ENCODE results near the gene PSMB5. TPM values are rescaled to one million over a fixed set of nuclear protein-coding genes. Genes with fewer than 3 reads are reported as not detected.

Gene PSMB5
- total RNA-seq, 2 experiments from 2014 or later, result 104 to 129 TPM

- Mint-ChIP-seq H3K4me1 (no peaks in the 10 kb centered on the region), H3K27ac (no peak within 1 kb of the TSS), H3K9me3 (ENCODE audit: low read depth) (no peaks in the 10 kb centered on the region), H3K4me3 (no peak within 1 kb of the TSS), H3K27me3 (no peaks in the 10 kb centered on the region), H3K36me3 (ENCODE audit: low read depth) (no peaks in the 10 kb centered on the region)
- ATAC-seq, result no peak
- intact Hi-C loops (cut with DNase I, micrococcal nuclease), result no loop called here
- POLR2A ChIA-PET, result interaction anchor here (0.5 to 0.6 kb wide), 2 partner anchors 18 to 23 kb away, joined by 6 to 7 read pairs; no protein-coding TSS in a partner anchor
- DNase-seq, result no peak
- CTCF ChIA-PET, result interaction anchor here (1.0 to 2.8 kb wide), 6 partner anchors 15 to 55 kb away, joined by 3 to 9 read pairs (median 4); partner anchors contain the start of gene CDH24
Measured at GRCh38 chr14:23042162-23042965, 7.7 kb upstream of the PSMB5 start, which contains the start of gene PSMB11. Gene PSMB11, plus strand, starts transcription at chr14:23042212. Its CDS starts 14 bp downstream, at chr14:23042226.

GRCh38 chr14:23041729-23042128 lies 7.0 kb upstream of the PSMB5 start:
- H3K4me3 Mint-ChIP-seq, result no peak overlapping the region
- H3K27ac Mint-ChIP-seq, result no peak overlapping the region
- POLR2A ChIA-PET, result interaction anchor here (0.5 kb wide), 1 partner anchor 18 kb away, joined by 6 read pairs; no protein-coding TSS in a partner anchor
- no peaks in the 10 kb centered on the region for H3K36me3 Mint-ChIP-seq (ENCODE audit: low read depth)
- intact Hi-C loops (cut with DNase I, micrococcal nuclease), result no loop called here
- H3K9me3 Mint-ChIP-seq (ENCODE audit: low read depth), result no peaks in the 10 kb centered on the region
- no peak for ATAC-seq
- no peak for DNase-seq
- no peaks in the 10 kb centered on the region for H3K4me1 Mint-ChIP-seq
- H3K27me3 Mint-ChIP-seq, result no peaks in the 10 kb centered on the region
- CTCF ChIA-PET, result interaction anchor here (1.0 to 2.8 kb wide), 7 partner anchors 16 to 59 kb away, joined by 3 to 9 read pairs (median 4); partner anchors contain the start of gene CDH24

GRCh38 chr14:23040100-23040499 lies 5.4 kb upstream of the PSMB5 start:
- peaks cover 9% of the 10 kb centered on the region for H3K4me1 Mint-ChIP-seq
- no peaks in the 10 kb centered on the region for H3K27me3 Mint-ChIP-seq
- POLR2A ChIA-PET, result interaction anchor here (0.6 to 1.0 kb wide), 2 partner anchors 33 to 1586 kb away, joined by 3 to 4 read pairs; no protein-coding TSS in a partner anchor

GRCh38 chr14:23035303-23036144 lies 824 bp upstream of the PSMB5 start:
- intact Hi-C loops (cut with DNase I, micrococcal nuclease), result loop anchor here in 1 of 2 experiments (1.0 to 10.0 kb wide), 10 partner anchors 21 to 1109 kb away; partner anchors contain the start of genes AJUBA, DAD1, EMC9 and HAUS4
- ATAC-seq, result no peak

More at GRCh38 chr14:23040100-23040499, 5.4 kb upstream of the PSMB5 start:
- DNase-seq (no peak), ATAC-seq (no peak)
- no peak overlapping the region for H3K4me3 Mint-ChIP-seq
- no peak overlapping the region for H3K27ac Mint-ChIP-seq
- intact Hi-C loops (cut with DNase I, micrococcal nuclease), result no loop called here
- H3K9me3 Mint-ChIP-seq (ENCODE audit: low read depth), result peaks cover 2% of the 10 kb centered on the region
- H3K36me3 Mint-ChIP-seq (ENCODE audit: low read depth), result no peaks in the 10 kb centered on the region
- CTCF ChIA-PET, result interaction anchor here (0.6 to 3.1 kb wide), 10 partner anchors 14 to 80 kb away, joined by 3 to 18 read pairs (median 4); no protein-coding TSS in a partner anchor

GRCh38 chr14:23033801-23034497 lies 751 bp downstream of the PSMB5 start:
- H3K4me1 Mint-ChIP-seq, result peaks cover 42% of the 10 kb centered on the region
- ChIA-PET CTCF (interaction anchor here (0.7 to 4.3 kb wide), 14 partner anchors 11 to 136 kb away, joined by 3 to 20 read pairs (median 5); partner anchors contain the start of genes CDH24 and PRMT5), POLR2A (interaction anchor here (0.7 to 1.6 kb wide), 3 partner anchors 26 to 87 kb away, joined by 3 to 14 read pairs (median 4); partner anchors contain the start of genes ACIN1 and C14orf119)
- intact Hi-C loops (cut with DNase I, micrococcal nuclease), result loop anchor here (1.0 to 10.0 kb wide), 5 partner anchors 27 to 1111 kb away; partner anchors contain the start of genes ACIN1 (in 2 of the 2), C14orf119 (in 2 of the 2), DAD1 (in 1 of the 2) and EMC9 (in 1 of the 2)
- H3K27ac Mint-ChIP-seq, result peak overlapping the region; percentile 97
- peaks cover 2% of the 10 kb centered on the region for H3K9me3 Mint-ChIP-seq (ENCODE audit: low read depth)
- H3K36me3 Mint-ChIP-seq (ENCODE audit: low read depth), result peaks cover 43% of the 10 kb centered on the region
- no peaks in the 10 kb centered on the region for H3K27me3 Mint-ChIP-seq
- DNase-seq (no peak), ATAC-seq (no peak)
- H3K4me3 Mint-ChIP-seq, result peak overlapping the region; percentile 97

More at GRCh38 chr14:23035303-23036144, 824 bp upstream of the PSMB5 start:
- POLR2A ChIA-PET, result interaction anchor here (1.0 to 1.6 kb wide), 2 partner anchors 28 to 60 kb away, joined by 3 to 14 read pairs; partner anchors contain the start of genes ACIN1 and C14orf119
- Mint-ChIP-seq H3K27me3 (no peaks in the 10 kb centered on the region), H3K36me3 (ENCODE audit: low read depth) (peaks cover 35% of the 10 kb centered on the region), H3K9me3 (ENCODE audit: low read depth) (peaks cover 2% of the 10 kb centered on the region), H3K4me3 (peak overlapping the region; percentile 97), H3K4me1 (peaks cover 36% of the 10 kb centered on the region), H3K27ac (peak overlapping the region; percentile 97)
- CTCF ChIA-PET, result interaction anchor here (0.6 to 1.4 kb wide), 5 partner anchors 22 to 480 kb away, joined by 3 to 4 read pairs (median 3); no protein-coding TSS in a partner anchor
- DNase-seq, result no peak

GRCh38 chr14:23033251-23033727 lies 1.4 kb downstream of the PSMB5 start:
- peak overlapping the region; percentile 97 for H3K27ac Mint-ChIP-seq
- H3K4me3 Mint-ChIP-seq, result peak overlapping the region; percentile 97
- H3K27me3 Mint-ChIP-seq, result no peaks in the 10 kb centered on the region
- peaks cover 47% of the 10 kb centered on the region for H3K4me1 Mint-ChIP-seq
- intact Hi-C loops (cut with DNase I, micrococcal nuclease), result loop anchor here in 1 of 2 experiments (10.0 kb wide), 2 partner anchors 448 to 1112 kb away; partner anchors contain the start of genes DAD1, EMC9, PSME2 and RNF31
- DNase-seq, result peak; percentile 17
- ATAC-seq, result no peak
- ChIA-PET POLR2A (no interaction called here), CTCF (interaction anchor here (0.7 to 4.3 kb wide), 12 partner anchors 16 to 115 kb away, joined by 3 to 20 read pairs (median 5); partner anchors contain the start of genes CDH24, PRMT5 and RBM23)
- H3K9me3 Mint-ChIP-seq (ENCODE audit: low read depth), result peaks cover 2% of the 10 kb centered on the region
- H3K36me3 Mint-ChIP-seq (ENCODE audit: low read depth), result peaks cover 48% of the 10 kb centered on the region

GRCh38 chr14:23030936-23031335 lies 3.8 kb downstream of the PSMB5 start:
- H3K27ac Mint-ChIP-seq, result peak overlapping the region; percentile 19
- ATAC-seq, result no peak
- CTCF ChIA-PET, result interaction anchor here (0.6 to 4.3 kb wide), 8 partner anchors 9 to 80 kb away, joined by 3 to 20 read pairs (median 4); no protein-coding TSS in a partner anchor

GRCh38 chr14:23028799-23029198 lies 5.9 kb downstream of the PSMB5 start:
- peaks cover 73% of the 10 kb centered on the region for H3K36me3 Mint-ChIP-seq (ENCODE audit: low read depth)
- CTCF ChIA-PET, result interaction anchor here (0.7 to 2.7 kb wide), 10 partner anchors 10 to 70 kb away, joined by 3 to 16 read pairs (median 3); partner anchors contain the start of gene C14orf119
- intact Hi-C loops (cut with DNase I, micrococcal nuclease), result no loop called here
- peak overlapping the region; percentile 85 for H3K27ac Mint-ChIP-seq
- peaks cover 61% of the 10 kb centered on the region for H3K4me1 Mint-ChIP-seq
- POLR2A ChIA-PET, result interaction anchor here (2.4 kb wide), 1 partner anchor 22 kb away, joined by 8 read pairs; no protein-coding TSS in a partner anchor
- H3K4me3 Mint-ChIP-seq, result peak overlapping the region; percentile 32
- H3K27me3 Mint-ChIP-seq, result no peaks in the 10 kb centered on the region
- peak; percentile 60 for ATAC-seq
- H3K9me3 Mint-ChIP-seq (ENCODE audit: low read depth), result no peaks in the 10 kb centered on the region
- DNase-seq, result peak; percentile 65

More at GRCh38 chr14:23030936-23031335, 3.8 kb downstream of the PSMB5 start:
- intact Hi-C loops (cut with DNase I, micrococcal nuclease), result loop anchor here in 1 of 2 experiments (10.0 kb wide), 2 partner anchors 446 to 1114 kb away; partner anchors contain the start of genes DAD1, EMC9, PSME2 and RNF31
- Mint-ChIP-seq H3K36me3 (ENCODE audit: low read depth) (peaks cover 61% of the 10 kb centered on the region), H3K4me3 (no peak overlapping the region), H3K4me1 (peaks cover 56% of the 10 kb centered on the region), H3K9me3 (ENCODE audit: low read depth) (peaks cover 2% of the 10 kb centered on the region), H3K27me3 (no peaks in the 10 kb centered on the region)
- DNase-seq, result no peak
- POLR2A ChIA-PET, result interaction anchor here (0.6 kb wide), 1 partner anchor 61 kb away, joined by 3 read pairs; no protein-coding TSS in a partner anchor

GRCh38 chr14:23025151-23025814 lies 9.4 kb downstream of the PSMB5 start:
- ATAC-seq (peak; percentile 58), DNase-seq (peak; percentile 70)
- Mint-ChIP-seq H3K36me3 (ENCODE audit: low read depth) (peaks cover 57% of the 10 kb centered on the region), H3K9me3 (ENCODE audit: low read depth) (no peaks in the 10 kb centered on the region), H3K4me1 (peaks cover 72% of the 10 kb centered on the region), H3K27me3 (no peaks in the 10 kb centered on the region), H3K4me3 (peak overlapping the region; percentile 37), H3K27ac (peak overlapping the region; percentile 90)
- intact Hi-C loops (cut with DNase I, micrococcal nuclease), result no loop called here
- ChIA-PET POLR2A (interaction anchor here (0.6 to 2.0 kb wide), 2 partner anchors 13 to 18 kb away, joined by 3 to 6 read pairs; no protein-coding TSS in a partner anchor), CTCF (interaction anchor here (0.6 to 6.5 kb wide), 10 partner anchors 10 to 95 kb away, joined by 3 to 44 read pairs (median 9); partner anchors contain the start of genes CDH24 and PRMT5)
